ENCODE results near the gene DMRTB1. TPM values are rescaled to one million over a fixed set of nuclear protein-coding genes. Genes with fewer than 3 reads are reported as not detected.

DMRTB1 gene
- under 1 TPM in 1 of 4 donors, not detected in 3; 0.14 TPM for polyA plus RNA-seq (ENCODE audit: insufficient read length in 4 of 4)

DNA sequence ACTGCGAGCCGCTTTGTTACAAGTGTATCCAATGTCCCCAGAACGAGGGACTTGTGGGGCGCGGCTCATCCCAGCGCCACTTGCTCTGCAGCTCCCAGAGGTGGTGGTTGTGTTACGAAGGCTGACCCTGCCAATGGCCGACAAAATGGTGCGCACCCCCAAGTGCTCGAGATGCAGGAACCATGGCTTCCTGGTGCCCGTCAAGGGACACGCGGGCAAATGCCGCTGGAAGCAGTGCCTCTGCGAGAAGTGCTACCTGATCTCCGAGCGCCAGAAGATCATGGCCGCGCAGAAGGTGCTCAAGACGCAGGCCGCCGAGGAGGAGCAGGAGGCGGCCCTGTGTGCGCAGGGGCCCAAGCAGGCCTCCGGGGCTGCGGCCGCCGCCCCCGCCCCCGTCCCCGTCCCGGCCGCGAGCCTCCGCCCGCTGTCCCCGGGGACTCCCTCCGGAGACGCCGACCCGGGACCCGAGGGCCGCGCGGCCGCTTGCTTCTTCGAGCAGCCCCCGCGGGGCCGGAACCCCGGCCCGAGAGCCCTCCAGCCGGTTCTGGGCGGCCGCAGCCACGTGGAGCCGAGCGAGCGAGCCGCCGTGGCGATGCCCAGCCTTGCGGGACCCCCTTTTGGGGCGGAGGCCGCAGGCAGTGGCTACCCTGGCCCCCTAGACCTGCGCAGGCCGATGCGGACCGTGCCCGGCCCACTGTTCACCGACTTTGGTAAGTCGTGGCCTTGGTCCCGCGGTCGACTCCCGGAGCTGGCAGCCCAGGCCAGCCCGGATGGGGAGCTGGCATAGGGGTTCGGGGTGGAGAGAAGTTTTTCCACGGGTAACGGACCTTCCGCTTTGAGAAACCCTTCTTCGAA, at the start of gene DMRTB1:
Gene DMRTB1 (plus strand): TSS at position 79 of the 855 bp plus-strand sequence. CDS start 55 bp downstream, at position 134.
- no peak for DNase-seq (ENCODE audit: low read depth in 4 of 4, low spot score in 3 of 4)

DNA sequence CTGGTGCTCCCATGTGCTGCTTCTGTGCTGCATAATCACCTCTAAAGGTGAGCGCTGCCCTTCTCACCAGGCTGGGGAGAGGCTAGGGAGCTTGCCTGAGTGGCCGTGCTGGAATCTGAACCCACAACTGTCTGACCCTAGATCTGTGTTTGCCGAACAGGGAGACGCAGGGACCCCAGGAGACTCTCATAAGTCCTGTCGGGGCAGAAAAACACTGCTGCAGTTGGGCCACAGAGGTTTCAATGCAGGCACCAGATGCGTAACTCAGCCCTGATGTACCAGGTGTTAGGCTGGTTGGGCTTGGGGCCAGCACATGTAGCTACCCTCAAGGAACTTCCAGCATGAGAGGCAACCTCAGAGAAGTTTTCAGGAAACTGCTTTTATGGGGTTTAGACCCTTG, 49.5 kb upstream of the DMRTB1 start:
- DNase-seq (ENCODE audit: low read depth in 4 of 4, low spot score in 3 of 4), result no peak

GRCh38 chr1:53410100-53410541, 49.1 kb upstream of the DMRTB1 start:
- DNase-seq (ENCODE audit: low read depth in 4 of 4, low spot score in 3 of 4), result no peak

DNA sequence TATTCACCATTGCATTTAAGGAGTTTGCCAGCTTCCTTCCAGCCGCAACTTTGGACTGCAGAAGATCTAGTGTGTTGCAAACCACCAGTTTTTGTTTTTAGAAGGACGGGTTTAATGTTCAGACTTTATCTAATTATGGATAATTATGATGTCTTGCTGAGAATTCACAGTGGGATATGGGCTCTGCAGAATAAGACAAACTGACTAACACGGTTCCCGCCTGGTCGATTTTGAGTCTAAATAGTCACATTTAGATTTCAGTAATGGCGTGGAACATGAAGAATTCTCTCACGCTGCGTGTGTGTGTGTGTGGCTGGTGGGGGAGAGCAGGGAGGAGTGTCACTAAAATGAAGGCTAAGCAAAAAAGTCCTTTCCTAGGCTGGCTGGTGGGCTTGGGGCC, 48.5 kb upstream of the DMRTB1 start:
- no peak for DNase-seq (ENCODE audit: low read depth in 4 of 4, low spot score in 3 of 4)

DNA sequence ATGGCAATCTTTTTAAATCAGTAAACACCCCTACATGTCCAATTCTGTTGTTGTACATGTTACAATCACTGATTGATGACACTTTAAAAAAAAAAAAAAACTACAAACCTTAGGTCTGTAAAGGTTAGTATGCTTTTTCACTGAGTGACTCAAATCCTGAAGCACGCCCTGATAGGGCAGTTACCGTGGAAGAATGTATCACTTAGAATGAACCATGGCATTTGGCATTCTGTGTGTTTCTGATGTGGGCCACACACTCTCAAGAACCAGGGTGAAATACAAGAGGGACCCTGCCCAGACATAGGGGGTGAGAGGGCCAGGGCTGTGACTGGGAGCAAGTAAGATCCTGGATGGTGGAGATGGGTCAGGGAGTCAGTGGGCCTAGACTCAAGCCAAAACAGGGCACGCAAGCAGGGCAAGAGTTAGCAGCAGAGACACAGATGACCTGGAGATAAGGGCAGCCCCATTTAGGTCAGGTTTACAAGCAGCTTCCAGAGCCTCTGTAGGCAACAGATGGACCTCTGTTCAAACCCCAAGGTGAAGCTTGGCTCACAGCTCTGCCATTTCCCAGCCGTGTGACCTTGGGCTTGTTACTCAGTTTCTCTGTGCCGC, 47.6 kb upstream of the DMRTB1 start:
- DNase-seq (ENCODE audit: low read depth in 4 of 4, low spot score in 3 of 4), result no peak

GRCh38 chr1:53412285-53413174, 46.7 kb upstream of the DMRTB1 start:
- DNase-seq (ENCODE audit: low read depth in 4 of 4, low spot score in 3 of 4), result no peak

GRCh38 chr1:53413175-53414001, 45.8 kb upstream of the DMRTB1 start:
- no peak for DNase-seq (ENCODE audit: low read depth in 4 of 4, low spot score in 3 of 4)

DNA sequence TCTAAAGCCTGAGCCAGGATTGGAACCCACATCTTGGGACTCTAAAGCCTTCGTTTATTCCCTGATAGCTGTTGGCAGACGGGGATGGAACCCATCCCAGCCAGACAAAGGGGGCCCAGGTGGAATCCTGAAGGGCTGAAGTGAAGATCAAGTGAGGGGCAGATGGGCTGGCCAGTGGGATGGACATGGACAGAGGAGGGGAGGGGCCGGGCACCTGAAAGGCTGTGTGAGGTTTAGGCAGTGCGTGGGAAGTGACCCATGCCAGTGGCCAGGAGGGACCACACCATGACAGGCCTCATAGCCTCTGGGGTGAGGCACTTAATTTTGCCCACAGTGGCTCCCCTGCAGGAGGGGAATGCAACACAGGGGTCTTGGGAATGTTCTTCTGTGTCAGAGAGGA, 44.6 kb upstream of the DMRTB1 start:
- DNase-seq (ENCODE audit: low read depth in 4 of 4, low spot score in 3 of 4), result no peak

GRCh38 chr1:53415432-53415831, 43.8 kb upstream of the DMRTB1 start:
- DNase-seq (ENCODE audit: low read depth in 4 of 4, low spot score in 3 of 4), result no peak

- DNase-seq (ENCODE audit: low read depth in 4 of 4, low spot score in 3 of 4), result no peak
Measured at GRCh38 chr1:53416269-53416813, 42.9 kb upstream of the DMRTB1 start.

DNA sequence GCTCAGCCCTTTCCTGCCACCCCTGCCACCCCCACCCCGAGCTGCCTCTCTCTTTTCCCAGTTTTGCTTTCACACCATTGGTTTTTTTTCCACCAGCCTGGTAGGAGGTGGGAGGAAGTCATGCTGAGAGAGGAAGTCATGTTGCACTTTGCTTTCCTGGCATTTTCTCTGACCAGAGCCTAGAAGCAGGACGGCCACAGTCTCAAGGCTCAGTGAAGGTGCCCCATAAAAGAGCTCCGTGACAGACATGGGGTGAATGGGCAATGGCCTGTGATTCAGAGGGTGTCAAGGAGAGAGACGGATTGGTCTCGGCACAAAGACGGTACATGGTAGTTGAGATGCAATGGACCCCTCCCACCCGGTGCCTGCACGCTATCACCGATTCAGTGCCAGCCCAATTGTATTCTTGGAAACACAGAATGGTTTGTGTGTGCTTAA, 42.1 kb upstream of the DMRTB1 start:
- no peak for DNase-seq (ENCODE audit: low read depth in 4 of 4, low spot score in 3 of 4)

DNA sequence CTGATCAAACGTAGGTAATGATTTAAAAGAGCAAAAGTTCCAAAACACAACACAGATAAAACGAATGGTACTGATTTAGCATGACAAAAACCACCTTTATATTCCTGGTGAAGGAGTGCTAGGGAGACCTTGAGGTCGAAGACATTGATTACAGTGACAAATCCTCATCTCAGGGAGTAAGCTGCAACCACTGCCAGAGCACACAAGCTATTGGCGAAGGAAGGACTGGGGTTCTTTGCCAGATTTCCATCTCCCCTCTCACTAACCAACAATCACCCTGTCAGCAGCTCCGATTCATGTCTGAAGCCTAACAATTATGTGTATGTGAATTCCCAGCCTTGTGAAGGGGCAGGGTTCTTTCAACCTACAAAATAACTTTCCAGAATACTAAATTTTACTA, 40.2 kb upstream of the DMRTB1 start:
- DNase-seq (ENCODE audit: low read depth in 4 of 4, low spot score in 3 of 4), result no peak

GRCh38 chr1:53420341-53420740, 38.9 kb upstream of the DMRTB1 start:
- DNase-seq (ENCODE audit: low read depth in 4 of 4, low spot score in 3 of 4), result no peak

- no peak for DNase-seq (ENCODE audit: low read depth in 4 of 4, low spot score in 3 of 4)
Measured at GRCh38 chr1:53421208-53421607, 38.0 kb upstream of the DMRTB1 start.

DNA sequence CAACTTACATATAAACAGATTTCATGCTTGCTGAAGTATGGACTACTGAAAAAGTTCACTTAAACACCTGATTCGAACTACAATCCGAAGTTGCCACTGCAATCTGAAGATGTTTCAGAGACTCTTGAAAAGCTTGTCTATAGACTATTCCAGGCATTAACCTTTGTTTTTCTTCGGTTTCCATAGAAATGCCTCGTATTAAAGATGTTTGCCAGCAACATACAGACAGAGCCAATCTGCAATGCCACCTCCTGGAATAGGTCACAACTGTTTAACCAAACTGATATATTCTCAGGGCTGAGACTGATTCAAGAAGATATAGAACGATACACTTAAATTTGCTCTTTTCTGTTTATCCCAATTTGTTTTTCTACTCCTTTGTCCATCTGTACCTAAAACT, 28.9 kb upstream of the DMRTB1 start:
- DNase-seq (ENCODE audit: low read depth in 4 of 4, low spot score in 3 of 4), result no peak

- no peak for DNase-seq (ENCODE audit: low read depth in 4 of 4, low spot score in 3 of 4)
Measured at GRCh38 chr1:53430779-53431178, 28.4 kb upstream of the DMRTB1 start.

GRCh38 chr1:53431244-53431643, 28.0 kb upstream of the DMRTB1 start:
- no peak for DNase-seq (ENCODE audit: low read depth in 4 of 4, low spot score in 3 of 4)

DNA sequence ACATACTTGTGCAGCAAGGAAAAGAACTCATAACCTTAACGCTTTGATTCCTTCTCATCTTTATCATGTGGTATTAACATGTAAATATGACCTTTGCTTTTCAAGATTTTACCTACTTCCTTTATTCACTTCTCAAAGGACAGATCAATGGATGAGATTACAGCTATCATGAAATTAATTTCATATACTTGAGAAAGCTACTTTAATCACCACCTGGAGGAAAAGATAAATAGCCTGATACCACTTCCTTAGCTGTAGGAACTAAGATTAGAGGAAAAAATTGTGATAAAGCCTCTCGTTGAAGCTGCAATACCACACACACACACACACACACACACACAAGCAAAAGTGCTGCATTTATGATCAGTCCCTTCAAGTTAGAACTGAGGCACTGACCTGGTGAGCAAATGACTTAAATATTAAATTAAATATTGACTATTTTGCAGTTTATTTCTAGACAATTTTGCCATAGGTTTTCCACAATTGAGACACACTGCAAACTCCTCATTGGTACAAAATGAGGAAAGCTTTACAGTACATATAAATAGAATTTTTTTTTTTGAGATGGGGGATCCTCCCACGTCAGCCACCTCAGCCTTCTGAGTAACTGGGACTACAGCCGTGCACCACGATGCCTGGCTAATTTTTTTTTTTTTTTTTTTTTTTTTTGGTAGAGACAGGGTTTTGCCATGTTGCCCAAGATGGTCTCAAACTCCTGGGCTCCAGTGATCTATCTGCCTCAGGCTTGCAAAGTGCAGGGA, 27.2 kb upstream of the DMRTB1 start:
- DNase-seq (ENCODE audit: low read depth in 4 of 4, low spot score in 3 of 4), result no peak

GRCh38 chr1:53432611-53433010, 26.6 kb upstream of the DMRTB1 start:
- no peak for DNase-seq (ENCODE audit: low read depth in 4 of 4, low spot score in 3 of 4)
